ENCODE data around the gene MYL7. TPM values are rescaled to one million over a fixed set of nuclear protein-coding genes. Genes with fewer than 3 reads are reported as not detected.

The MYL7 gene
- total RNA-seq, 2 experiments from 2014 or later: not detected

- no peak for DNase-seq
- Mint-ChIP-seq H3K27me3 (peaks cover 17% of the 10 kb centered on the region), H3K4me1 (peaks cover 6% of the 10 kb centered on the region), H3K27ac (no peak overlapping the region), H3K9me3 (no peaks in the 10 kb centered on the region), H3K4me3 (no peak overlapping the region), H3K36me3 (ENCODE audit: low read depth) (no peaks in the 10 kb centered on the region)
- ChIA-PET CTCF (no interaction called here), POLR2A (interaction anchor here (0.9 kb wide), 1 partner anchor 20 kb away, joined by 3 read pairs; the partner anchor contains the start of gene POLD2)
Observed at GRCh38 chr7:44143646-44144250, 2.6 kb upstream of the MYL7 start.

GRCh38 chr7:44142028-44142427 lies 896 bp upstream of the MYL7 start:
- H3K9me3 Mint-ChIP-seq: no peaks in the 10 kb centered on the region
- POLR2A ChIA-PET: no interaction called here
- H3K36me3 Mint-ChIP-seq (ENCODE audit: low read depth): no peaks in the 10 kb centered on the region
- no peak overlapping the region for H3K4me3 Mint-ChIP-seq
- no peak for DNase-seq
- H3K4me1 Mint-ChIP-seq: peaks cover 7% of the 10 kb centered on the region
- CTCF ChIA-PET: no interaction called here
- no peak overlapping the region for H3K27ac Mint-ChIP-seq
- peaks cover 17% of the 10 kb centered on the region for H3K27me3 Mint-ChIP-seq

- Mint-ChIP-seq H3K36me3 (ENCODE audit: low read depth) (no peaks in the 10 kb centered on the region), H3K4me1 (peaks cover 1% of the 10 kb centered on the region), H3K27ac (no peak overlapping the region), H3K9me3 (no peaks in the 10 kb centered on the region), H3K4me3 (no peak overlapping the region), H3K27me3 (peaks cover 15% of the 10 kb centered on the region)
- no peak for DNase-seq
- CTCF ChIA-PET: no interaction called here
- POLR2A ChIA-PET: interaction anchor here (1.0 kb wide), 1 partner anchor 11 kb away, joined by 3 read pairs; no protein-coding TSS in a partner anchor
Observed at GRCh38 chr7:44140341-44140740, 791 bp downstream of the MYL7 start.

- Mint-ChIP-seq H3K4me3 (no peak overlapping the region), H3K36me3 (ENCODE audit: low read depth) (no peaks in the 10 kb centered on the region), H3K9me3 (no peaks in the 10 kb centered on the region), H3K27ac (no peak overlapping the region), H3K27me3 (peaks cover 7% of the 10 kb centered on the region), H3K4me1 (peaks cover 1% of the 10 kb centered on the region)
- CTCF ChIA-PET: no interaction called here
- POLR2A ChIA-PET: interaction anchor here (1.0 kb wide), 1 partner anchor 11 kb away, joined by 3 read pairs; no protein-coding TSS in a partner anchor
- DNase-seq: no peak
Observed at GRCh38 chr7:44139311-44140010, 1.7 kb downstream of the MYL7 start.

GRCh38 chr7:44138698-44139097 lies 2.4 kb downstream of the MYL7 start:
- no peak overlapping the region for H3K27ac Mint-ChIP-seq
- no peaks in the 10 kb centered on the region for H3K36me3 Mint-ChIP-seq (ENCODE audit: low read depth)
- POLR2A ChIA-PET: no interaction called here
- H3K9me3 Mint-ChIP-seq: no peaks in the 10 kb centered on the region
- H3K27me3 Mint-ChIP-seq: peaks cover 4% of the 10 kb centered on the region
- CTCF ChIA-PET: no interaction called here
- H3K4me3 Mint-ChIP-seq: no peak overlapping the region
- no peak for DNase-seq
- peaks cover 1% of the 10 kb centered on the region for H3K4me1 Mint-ChIP-seq

GRCh38 chr7:44136731-44137130 lies 4.4 kb downstream of the MYL7 start:
- H3K9me3 Mint-ChIP-seq: no peaks in the 10 kb centered on the region
- H3K36me3 Mint-ChIP-seq (ENCODE audit: low read depth): no peaks in the 10 kb centered on the region
- H3K27me3 Mint-ChIP-seq: no peaks in the 10 kb centered on the region
- H3K4me3 Mint-ChIP-seq: no peak overlapping the region
- POLR2A ChIA-PET: no interaction called here
- DNase-seq: no peak
- CTCF ChIA-PET: no interaction called here
- H3K27ac Mint-ChIP-seq: no peak overlapping the region
- peaks cover 1% of the 10 kb centered on the region for H3K4me1 Mint-ChIP-seq

- ChIA-PET CTCF (no interaction called here), POLR2A (no interaction called here)
- H3K4me1 Mint-ChIP-seq: peaks cover 5% of the 10 kb centered on the region
- H3K36me3 Mint-ChIP-seq (ENCODE audit: low read depth): no peaks in the 10 kb centered on the region
- DNase-seq: no peak
- no peak overlapping the region for H3K27ac Mint-ChIP-seq
- H3K4me3 Mint-ChIP-seq: no peak overlapping the region
- H3K9me3 Mint-ChIP-seq: no peaks in the 10 kb centered on the region
- no peaks in the 10 kb centered on the region for H3K27me3 Mint-ChIP-seq
Observed at GRCh38 chr7:44134943-44135628, 6.0 kb downstream of the MYL7 start.

- Mint-ChIP-seq H3K36me3 (ENCODE audit: low read depth) (no peaks in the 10 kb centered on the region), H3K27ac (no peak overlapping the region), H3K9me3 (no peaks in the 10 kb centered on the region), H3K4me3 (no peak overlapping the region), H3K4me1 (peaks cover 9% of the 10 kb centered on the region), H3K27me3 (no peaks in the 10 kb centered on the region)
- CTCF ChIA-PET: no interaction called here
- DNase-seq: no peak
- POLR2A ChIA-PET: no interaction called here
Observed at GRCh38 chr7:44133295-44133694, 7.8 kb downstream of the MYL7 start.

DNA sequence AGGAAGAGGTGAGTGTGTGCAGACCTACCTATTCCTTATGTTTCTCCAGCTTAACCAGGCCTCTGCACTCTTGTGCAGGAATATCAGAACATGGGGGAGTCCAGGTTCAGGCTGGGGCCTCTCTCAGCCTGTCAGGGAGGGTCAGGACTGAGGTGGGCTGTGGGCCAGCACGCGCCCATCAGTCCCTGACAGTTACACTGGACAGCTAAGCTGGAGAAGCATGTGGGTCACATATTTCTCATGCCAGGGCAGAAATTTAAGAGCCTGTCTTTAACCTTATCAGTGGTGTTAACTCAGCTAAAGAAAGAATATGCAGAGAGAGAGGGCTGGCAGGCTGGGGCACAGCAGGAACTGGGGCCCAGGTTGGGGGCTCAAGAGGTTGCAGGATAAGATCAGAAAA lies 9.1 kb downstream of the MYL7 start:
- POLR2A ChIA-PET: interaction anchor here (1.4 to 1.9 kb wide), 2 partner anchors 10 to 15 kb away, joined by 4 to 8 read pairs; no protein-coding TSS in a partner anchor
- no peaks in the 10 kb centered on the region for H3K36me3 Mint-ChIP-seq (ENCODE audit: low read depth)
- DNase-seq: no peak
- no peak overlapping the region for H3K4me3 Mint-ChIP-seq
- CTCF ChIA-PET: no interaction called here
- no peaks in the 10 kb centered on the region for H3K9me3 Mint-ChIP-seq
- peaks cover 3% of the 10 kb centered on the region for H3K27me3 Mint-ChIP-seq
- peaks cover 7% of the 10 kb centered on the region for H3K4me1 Mint-ChIP-seq
- H3K27ac Mint-ChIP-seq: no peak overlapping the region

GRCh38 chr7:44131173-44132029 lies 9.7 kb downstream of the MYL7 start:
- H3K36me3 Mint-ChIP-seq (ENCODE audit: low read depth): no peaks in the 10 kb centered on the region
- ChIA-PET POLR2A (interaction anchor here (1.4 to 1.9 kb wide), 2 partner anchors 9 to 15 kb away, joined by 4 to 8 read pairs; no protein-coding TSS in a partner anchor), CTCF (no interaction called here)

GRCh38 chr7:44128721-44129582 lies 12.2 kb downstream of the MYL7 start:
- Mint-ChIP-seq H3K9me3 (no peaks in the 10 kb centered on the region), H3K4me1 (peaks cover 10% of the 10 kb centered on the region), H3K27ac (no peak overlapping the region), H3K27me3 (peaks cover 14% of the 10 kb centered on the region), H3K36me3 (ENCODE audit: low read depth) (no peaks in the 10 kb centered on the region), H3K4me3 (no peak overlapping the region)
- ChIA-PET CTCF (no interaction called here), POLR2A (no interaction called here)
- no peak for DNase-seq

More at GRCh38 chr7:44131173-44132029, 9.7 kb downstream of the MYL7 start:
- H3K9me3 Mint-ChIP-seq: no peaks in the 10 kb centered on the region
- H3K27ac Mint-ChIP-seq: no peak overlapping the region
- DNase-seq: no peak
- H3K4me1 Mint-ChIP-seq: peaks cover 7% of the 10 kb centered on the region
- peaks cover 9% of the 10 kb centered on the region for H3K27me3 Mint-ChIP-seq
- H3K4me3 Mint-ChIP-seq: no peak overlapping the region

- no peaks in the 10 kb centered on the region for H3K36me3 Mint-ChIP-seq (ENCODE audit: low read depth)
- no peak overlapping the region for H3K4me3 Mint-ChIP-seq
- no peak overlapping the region for H3K27ac Mint-ChIP-seq
- peaks cover 14% of the 10 kb centered on the region for H3K27me3 Mint-ChIP-seq
- CTCF ChIA-PET: interaction anchor here (0.6 kb wide), 1 partner anchor 351 kb away, joined by 6 read pairs; no protein-coding TSS in a partner anchor
- no peaks in the 10 kb centered on the region for H3K9me3 Mint-ChIP-seq
- DNase-seq: no peak
- peaks cover 18% of the 10 kb centered on the region for H3K4me1 Mint-ChIP-seq
- POLR2A ChIA-PET: no interaction called here
Observed at GRCh38 chr7:44127161-44127560, 14.0 kb downstream of the MYL7 start.

Measured in activated CD4-positive, alpha-beta memory T cell treated with anti-CD3 and anti-CD28 coated beads, Interleukin-2, amount 10 ng/mL, durations not matched to agents 7 days and 5 days (primary cell).